Stomach (tissue), 4 donors: Measurements from ENCODE around the gene RCBTB2.

Experiments
- POLR2A ChIP-seq, 4 donors: fragments of 450-650 bp; IDR thresholded peaks; one replicate each; pipeline ENCODE4 v1.6.1; 2016; ENCODE audit warnings: antibody characterized with exemption in 4 of 4, control low read depth in 2 of 4, mild to moderate bottlenecking in 1 of 4, moderate library complexity in 1 of 4
- POLR2AphosphoS5 ChIP-seq, 3 donors: sonication (generic); formaldehyde crosslinking; IDR thresholded peaks; one replicate each; pipeline ENCODE4 v1.6.1; 2016; ENCODE audit warnings: antibody characterized with exemption in 3 of 3
- TF ChIP-seq, protein P1 (sequence below), 7 experiments: fragments of 450-650 bp in 4 of 7; fragments of 200-600 bp in 3 of 7; sonication (generic) in 3 of 7; IDR thresholded peaks; one replicate each; pipeline ENCODE4 v1.5.1; 2016 to 2019; ENCODE audit warnings: antibody characterized with exemption in 7 of 7, control low read depth in 2 of 7, mild to moderate bottlenecking in 1 of 7

DNA sequence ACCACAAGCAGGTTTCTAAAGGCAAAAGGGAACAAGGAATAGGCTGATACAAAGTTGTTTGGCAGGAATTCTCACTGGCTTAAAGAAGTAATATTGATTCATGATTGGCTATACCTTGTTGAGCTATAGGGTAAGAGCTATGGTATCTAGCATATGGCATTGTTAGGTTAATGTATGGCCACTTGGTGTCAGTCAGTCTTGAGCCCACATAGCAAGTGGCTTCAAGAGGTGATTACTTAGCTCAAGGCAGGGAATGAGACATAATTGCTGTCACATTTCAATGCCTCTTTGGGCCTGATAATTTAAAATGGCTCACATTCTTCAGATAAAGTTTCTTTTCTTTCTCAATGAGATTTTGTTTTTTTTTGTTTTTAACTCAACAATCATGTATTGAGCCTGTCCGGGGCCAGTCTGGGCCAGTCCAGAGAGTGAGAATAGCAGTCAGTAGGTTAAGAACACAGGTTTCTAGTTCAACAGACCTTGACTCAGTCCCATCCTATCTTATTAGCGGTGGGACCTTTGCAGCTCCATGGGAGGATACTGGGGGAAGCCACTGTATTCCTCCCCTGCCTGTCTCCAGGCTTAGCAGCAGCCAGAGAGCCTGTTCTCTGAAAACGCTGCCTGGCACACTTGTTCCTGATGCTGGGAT is 45.8 kb upstream of the RCBTB2 start:
- TF ChIP-seq, protein P1, sequence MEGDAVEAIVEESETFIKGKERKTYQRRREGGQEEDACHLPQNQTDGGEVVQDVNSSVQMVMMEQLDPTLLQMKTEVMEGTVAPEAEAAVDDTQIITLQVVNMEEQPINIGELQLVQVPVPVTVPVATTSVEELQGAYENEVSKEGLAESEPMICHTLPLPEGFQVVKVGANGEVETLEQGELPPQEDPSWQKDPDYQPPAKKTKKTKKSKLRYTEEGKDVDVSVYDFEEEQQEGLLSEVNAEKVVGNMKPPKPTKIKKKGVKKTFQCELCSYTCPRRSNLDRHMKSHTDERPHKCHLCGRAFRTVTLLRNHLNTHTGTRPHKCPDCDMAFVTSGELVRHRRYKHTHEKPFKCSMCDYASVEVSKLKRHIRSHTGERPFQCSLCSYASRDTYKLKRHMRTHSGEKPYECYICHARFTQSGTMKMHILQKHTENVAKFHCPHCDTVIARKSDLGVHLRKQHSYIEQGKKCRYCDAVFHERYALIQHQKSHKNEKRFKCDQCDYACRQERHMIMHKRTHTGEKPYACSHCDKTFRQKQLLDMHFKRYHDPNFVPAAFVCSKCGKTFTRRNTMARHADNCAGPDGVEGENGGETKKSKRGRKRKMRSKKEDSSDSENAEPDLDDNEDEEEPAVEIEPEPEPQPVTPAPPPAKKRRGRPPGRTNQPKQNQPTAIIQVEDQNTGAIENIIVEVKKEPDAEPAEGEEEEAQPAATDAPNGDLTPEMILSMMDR (IDR thresholded peaks at IDR 0.05), result no peak
- TF ChIP-seq POLR2A (IDR thresholded peaks at IDR 0.05) (no peak), POLR2AphosphoS5 (IDR thresholded peaks at IDR 0.05) (no peak)
